Panc1 (cell line): ENCODE results near the gene HPCAL1. TPM values are rescaled to one million over a fixed set of nuclear protein-coding genes. Genes with fewer than 3 reads are reported as not detected.
A peak's percentile ranks its signal among the peaks of the same experiment; 100 is the strongest.

Experiments
- ATAC-seq: fragments of 200-7000 bp; cut with Tn5 transposase; 2 replicates; pipeline ENCODE4 v1.9.1; 2020; ENCODE audit warnings: mild to moderate bottlenecking, moderate library complexity
- BruUV-seq: library from RNA; stranded (reverse); fragments of 400-500 nt; replicated peaks from 2 replicates; lab custom pipeline; 2021; lab: Mats Ljungman, UMichigan
- CTCF ChIA-PET: fragments of 300-600 bp; sonication (Branson Sonifier 250); formaldehyde crosslinking; loops from one replicate; lab custom pipeline; 2022; ENCODE audit warnings: antibody characterized with exemption; lab: Charles Lee
- POLR2A ChIA-PET: fragments of 300-600 bp; sonication (Branson Sonifier 250); formaldehyde crosslinking; loops from one replicate; lab custom pipeline; 2022; ENCODE audit warnings: antibody characterized with exemption; lab: Charles Lee
- DNase-seq: peaks from one replicate; pipeline ENCODE4 v3.0.0-alpha.2; 2010; ENCODE audit warnings: low read depth, low spot score
- H3K27ac ChIP-seq: 2 replicates; pipeline ENCODE4 v1.5.1; 2011; ENCODE audit warnings: mild to moderate bottlenecking, low read length, inconsistent platforms
- H3K27me3 ChIP-seq: fragments of 200-500 bp; sonication (Bioruptor generic); 2 replicates; pipeline ENCODE4 v1.6.0; 2014; ENCODE audit warnings: low read length, inconsistent platforms; ENCODE audit not compliant: control insufficient read depth, insufficient read depth
- H3K36me3 ChIP-seq: fragments of 200-500 bp; sonication (Bioruptor generic); 2 replicates; pipeline ENCODE4 v1.5.1; 2014; ENCODE audit warnings: inconsistent platforms, mild to moderate bottlenecking, low read length, moderate library complexity; ENCODE audit not compliant: control insufficient read depth, insufficient read depth
- H3K4me1 ChIP-seq: 2 replicates; pipeline ENCODE4 v1.5.1; 2011; ENCODE audit warnings: inconsistent platforms, mild to moderate bottlenecking, low read length, moderate library complexity; ENCODE audit not compliant: control insufficient read depth, insufficient read depth
- H3K4me3 ChIP-seq, 2 experiments: 2 replicates each; pipeline ENCODE4 v1.5.1; 2011 to 2012; ENCODE audit warnings: low read depth in 2 of 2, low read length in 2 of 2, mild to moderate bottlenecking in 2 of 2, inconsistent platforms in 1 of 2, moderate library complexity in 1 of 2
- H3K9me3 ChIP-seq: fragments of 200-500 bp; sonication (Bioruptor generic); 2 replicates; pipeline ENCODE4 v1.5.1; 2014; ENCODE audit warnings: low read depth, mild to moderate bottlenecking, inconsistent platforms, low read length, moderate library complexity; ENCODE audit not compliant: control insufficient read depth, insufficient read depth
- POLR2AphosphoS5 ChIP-seq: IDR thresholded peaks from 2 replicates; pipeline ENCODE4 v1.6.1; 2012; ENCODE audit warnings: mild to moderate bottlenecking, low read depth, low read length, moderate library complexity
- SIN3A ChIP-seq: IDR thresholded peaks from 2 replicates; pipeline ENCODE4 v1.6.1; 2012; ENCODE audit warnings: low read depth, mild to moderate bottlenecking, low read length, moderate library complexity, borderline replicate concordance; ENCODE audit not compliant: insufficient read depth
- TCF7L2 ChIP-seq: IDR thresholded peaks from 2 replicates; pipeline ENCODE4 v1.6.1; 2011; ENCODE audit warnings: mild to moderate bottlenecking, low read depth, low read length, inconsistent platforms
- in situ Hi-C: cut with HindIII; loops from 2 replicates; pipeline ENCODE4 v1.10.0; 2016; ENCODE audit warnings: low sequenced_read_pairs, low pct_unique_long_range_greater_than_20kb
- intact Hi-C: fragments of 100-400 bp; cut with micrococcal nuclease; formaldehyde crosslinking; loops from one replicate; pipeline ENCODE4 v1.10.0; 2022; ENCODE audit not compliant: unreplicated experiment
- total RNA-seq: library from RNA; stranded (reverse); gene quantifications from one replicate; pipeline ENCODE4 v1.2.1, GENCODE V29; 2021; ENCODE audit not compliant: unreplicated experiment
- TF ChIP-seq, protein P1 (sequence below), 2 experiments: IDR thresholded peaks; 2 replicates each; pipeline ENCODE4 v1.6.1; 2011 to 2012; ENCODE audit warnings: low read depth in 2 of 2, control low read depth in 1 of 2, low read length in 1 of 2, mild to moderate bottlenecking in 1 of 2, moderate library complexity in 1 of 2; ENCODE audit not compliant: insufficient read depth in 1 of 2
- TF ChIP-seq, protein P2 (sequence below): fragments of 450-650 bp; IDR thresholded peaks from 2 replicates; pipeline ENCODE4 v1.5.1; 2017; ENCODE audit warnings: mild to moderate bottlenecking

The HPCAL1 gene
- total RNA-seq, 1 experiment from 2014 or later, result 234 TPM

DNA sequence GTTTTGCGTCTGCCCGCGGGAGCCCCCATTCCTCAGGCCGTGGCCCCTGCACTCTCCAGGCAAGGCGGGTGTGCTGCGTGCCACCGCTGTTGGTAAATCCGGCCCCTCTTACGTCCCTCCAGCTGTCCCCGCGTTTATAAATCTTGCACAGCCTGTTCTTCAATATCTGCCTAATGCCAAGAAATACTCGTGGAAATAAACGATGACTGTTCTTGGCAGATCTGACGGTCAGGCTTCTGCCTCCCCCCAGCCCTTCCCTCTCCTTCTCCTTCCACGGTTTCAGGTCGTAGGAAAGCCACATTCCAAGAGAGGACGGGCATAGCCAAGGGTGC lies 124.9 kb downstream of the HPCAL1 start:
- CTCF ChIA-PET, result interaction anchor here (0.6 kb wide), 1 partner anchor 10 kb away, joined by 4 read pairs; no protein-coding TSS in a partner anchor
- Histone ChIP-seq H3K9me3 (no peaks in the 10 kb centered on the region), H3K27me3 (no peaks in the 10 kb centered on the region), H3K36me3 (no peaks in the 10 kb centered on the region), H3K4me1 (peaks cover 72% of the 10 kb centered on the region), H3K4me3 (no peak overlapping the region), H3K27ac (peak overlapping the region; percentile 84)
- ATAC-seq (no peak), DNase-seq (no peak)
- TF ChIP-seq POLR2AphosphoS5, result no peak; the same call in 1 of the 2 replicates
- TF ChIP-seq, protein P1, sequence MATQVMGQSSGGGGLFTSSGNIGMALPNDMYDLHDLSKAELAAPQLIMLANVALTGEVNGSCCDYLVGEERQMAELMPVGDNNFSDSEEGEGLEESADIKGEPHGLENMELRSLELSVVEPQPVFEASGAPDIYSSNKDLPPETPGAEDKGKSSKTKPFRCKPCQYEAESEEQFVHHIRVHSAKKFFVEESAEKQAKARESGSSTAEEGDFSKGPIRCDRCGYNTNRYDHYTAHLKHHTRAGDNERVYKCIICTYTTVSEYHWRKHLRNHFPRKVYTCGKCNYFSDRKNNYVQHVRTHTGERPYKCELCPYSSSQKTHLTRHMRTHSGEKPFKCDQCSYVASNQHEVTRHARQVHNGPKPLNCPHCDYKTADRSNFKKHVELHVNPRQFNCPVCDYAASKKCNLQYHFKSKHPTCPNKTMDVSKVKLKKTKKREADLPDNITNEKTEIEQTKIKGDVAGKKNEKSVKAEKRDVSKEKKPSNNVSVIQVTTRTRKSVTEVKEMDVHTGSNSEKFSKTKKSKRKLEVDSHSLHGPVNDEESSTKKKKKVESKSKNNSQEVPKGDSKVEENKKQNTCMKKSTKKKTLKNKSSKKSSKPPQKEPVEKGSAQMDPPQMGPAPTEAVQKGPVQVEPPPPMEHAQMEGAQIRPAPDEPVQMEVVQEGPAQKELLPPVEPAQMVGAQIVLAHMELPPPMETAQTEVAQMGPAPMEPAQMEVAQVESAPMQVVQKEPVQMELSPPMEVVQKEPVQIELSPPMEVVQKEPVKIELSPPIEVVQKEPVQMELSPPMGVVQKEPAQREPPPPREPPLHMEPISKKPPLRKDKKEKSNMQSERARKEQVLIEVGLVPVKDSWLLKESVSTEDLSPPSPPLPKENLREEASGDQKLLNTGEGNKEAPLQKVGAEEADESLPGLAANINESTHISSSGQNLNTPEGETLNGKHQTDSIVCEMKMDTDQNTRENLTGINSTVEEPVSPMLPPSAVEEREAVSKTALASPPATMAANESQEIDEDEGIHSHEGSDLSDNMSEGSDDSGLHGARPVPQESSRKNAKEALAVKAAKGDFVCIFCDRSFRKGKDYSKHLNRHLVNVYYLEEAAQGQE (IDR thresholded peaks at IDR 0.05; ENCODE audit: insufficient read depth in 1 of 2, low read depth in 2 of 2, low read length in 1 of 2), result no peak
- intact Hi-C loops (no loop called here), in situ Hi-C loops (loop anchor here (25.0 kb wide), 1 partner anchor 315 kb away; the partner anchor contains the start of gene RRM2)
- POLR2A ChIA-PET, result no interaction called here
- BruUV-seq, result no TSS peak

DNA sequence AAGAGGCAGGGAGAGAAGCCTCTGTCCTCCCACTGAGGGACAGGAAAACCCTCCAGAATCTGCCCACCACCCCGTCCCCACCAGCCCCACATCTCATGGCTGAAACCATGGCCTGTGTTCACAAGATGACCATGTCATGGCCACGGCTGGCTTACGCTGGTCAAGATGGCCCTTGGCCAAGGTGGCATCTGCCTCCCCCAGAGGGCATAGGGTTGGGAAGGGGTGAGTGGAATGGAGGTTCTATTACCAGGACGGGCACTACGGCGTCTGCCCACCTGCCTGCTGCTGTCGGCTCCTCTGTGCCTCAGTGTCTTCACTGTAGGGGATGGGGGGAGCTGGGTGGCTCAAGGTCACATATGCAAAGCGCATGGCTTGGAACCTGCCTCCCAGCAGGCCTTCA lies 125.7 kb downstream of the HPCAL1 start:
- DNase-seq (no peak), ATAC-seq (no peak)
- Histone ChIP-seq H3K4me1 (peaks cover 72% of the 10 kb centered on the region), H3K27ac (peak overlapping the region; percentile 84), H3K36me3 (no peaks in the 10 kb centered on the region), H3K4me3 (no peak overlapping the region), H3K9me3 (no peaks in the 10 kb centered on the region), H3K27me3 (no peaks in the 10 kb centered on the region)
- ChIA-PET CTCF (no interaction called here), POLR2A (no interaction called here)
- in situ Hi-C loops (loop anchor here (25.0 kb wide), 1 partner anchor 316 kb away; the partner anchor contains the start of gene RRM2), intact Hi-C loops (no loop called here)
- no TSS peak for BruUV-seq
- TF ChIP-seq, protein P1 (IDR thresholded peaks at IDR 0.05; ENCODE audit: insufficient read depth in 1 of 2, low read depth in 2 of 2, low read length in 1 of 2), result no peak
- TF ChIP-seq POLR2AphosphoS5, result no peak
- no peak for TF ChIP-seq TCF7L2
- TF ChIP-seq SIN3A, result no peak
- TF ChIP-seq, protein P2, sequence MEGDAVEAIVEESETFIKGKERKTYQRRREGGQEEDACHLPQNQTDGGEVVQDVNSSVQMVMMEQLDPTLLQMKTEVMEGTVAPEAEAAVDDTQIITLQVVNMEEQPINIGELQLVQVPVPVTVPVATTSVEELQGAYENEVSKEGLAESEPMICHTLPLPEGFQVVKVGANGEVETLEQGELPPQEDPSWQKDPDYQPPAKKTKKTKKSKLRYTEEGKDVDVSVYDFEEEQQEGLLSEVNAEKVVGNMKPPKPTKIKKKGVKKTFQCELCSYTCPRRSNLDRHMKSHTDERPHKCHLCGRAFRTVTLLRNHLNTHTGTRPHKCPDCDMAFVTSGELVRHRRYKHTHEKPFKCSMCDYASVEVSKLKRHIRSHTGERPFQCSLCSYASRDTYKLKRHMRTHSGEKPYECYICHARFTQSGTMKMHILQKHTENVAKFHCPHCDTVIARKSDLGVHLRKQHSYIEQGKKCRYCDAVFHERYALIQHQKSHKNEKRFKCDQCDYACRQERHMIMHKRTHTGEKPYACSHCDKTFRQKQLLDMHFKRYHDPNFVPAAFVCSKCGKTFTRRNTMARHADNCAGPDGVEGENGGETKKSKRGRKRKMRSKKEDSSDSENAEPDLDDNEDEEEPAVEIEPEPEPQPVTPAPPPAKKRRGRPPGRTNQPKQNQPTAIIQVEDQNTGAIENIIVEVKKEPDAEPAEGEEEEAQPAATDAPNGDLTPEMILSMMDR, result no peak
